Loucy (cell line): ENCODE measurements around the gene JPH4.

ENCODE experiments used
- H2AFZ ChIP-seq: fragments of 200-600 bp; sonication (generic); 2 replicates; pipeline ENCODE4 v1.6.0; 2016; ENCODE audit warnings: antibody characterized with exemption, mild to moderate bottlenecking, low read length, moderate library complexity
- H3F3A ChIP-seq: fragments of 200-600 bp; 2 replicates; pipeline ENCODE4 v1.6.0; 2016; ENCODE audit warnings: antibody characterized with exemption, low read depth, mild to moderate bottlenecking
- H3K27me3 ChIP-seq: fragments of 200-600 bp; sonication (generic); 2 replicates; pipeline ENCODE4 v1.6.1; 2014; ENCODE audit warnings: low read length, mild to moderate bottlenecking; ENCODE audit not compliant: insufficient read depth, poor library complexity, severe bottlenecking
- H3K36me3 ChIP-seq: fragments of 200-600 bp; sonication (generic); 2 replicates; pipeline ENCODE4 v1.6.1; 2016; ENCODE audit warnings: low read length; ENCODE audit not compliant: insufficient read depth
- H3K4me1 ChIP-seq: fragments of 200-600 bp; sonication (generic); 2 replicates; pipeline ENCODE4 v1.5.1; 2014; ENCODE audit warnings: low read length, mild to moderate bottlenecking; ENCODE audit not compliant: insufficient read depth, poor library complexity, severe bottlenecking
- H3K4me2 ChIP-seq: fragments of 200-600 bp; sonication (generic); 2 replicates; pipeline ENCODE4 v1.6.0; 2014; ENCODE audit warnings: antibody characterized with exemption, low read length, low read depth, mild to moderate bottlenecking; ENCODE audit not compliant: poor library complexity, severe bottlenecking
- H3K4me3 ChIP-seq: fragments of 200-600 bp; sonication (generic); 2 replicates; pipeline ENCODE4 v1.5.1; 2014; ENCODE audit warnings: low read length, mild to moderate bottlenecking, mixed read lengths; ENCODE audit not compliant: poor library complexity, severe bottlenecking
- H3K79me2 ChIP-seq: fragments of 200-600 bp; sonication (generic); 2 replicates; pipeline ENCODE4 v1.6.1; 2014; ENCODE audit warnings: low read length; ENCODE audit not compliant: insufficient read depth
- H3K9ac ChIP-seq: fragments of 200-600 bp; sonication (generic); 2 replicates; pipeline ENCODE4 v1.6.0; 2014; ENCODE audit warnings: mild to moderate bottlenecking, low read depth, low read length, moderate library complexity; ENCODE audit not compliant: poor library complexity, severe bottlenecking
- H3K9me2 ChIP-seq: fragments of 200-600 bp; sonication (generic); replicated peaks from 2 replicates; pipeline ENCODE4 v1.6.1; 2016; ENCODE audit warnings: low read depth, low read length, mixed read lengths
- H3K9me3 ChIP-seq: fragments of 200-600 bp; sonication (generic); 2 replicates; pipeline ENCODE4 v1.6.1; 2014; ENCODE audit warnings: mild to moderate bottlenecking, antibody characterized with exemption, low read length, low read depth; ENCODE audit not compliant: insufficient read depth
- H4K20me1 ChIP-seq: fragments of 200-600 bp; sonication (generic); 2 replicates; pipeline ENCODE4 v1.6.0; 2014; ENCODE audit warnings: antibody characterized with exemption, low read length, mild to moderate bottlenecking; ENCODE audit not compliant: insufficient read depth, poor library complexity, severe bottlenecking
- EZH2phosphoT487 ChIP-seq: fragments of 200-600 bp; IDR thresholded peaks from 2 replicates; pipeline ENCODE4 v1.6.1; 2018; ENCODE audit warnings: antibody characterized with exemption, mild to moderate bottlenecking, moderate library complexity, borderline replicate concordance
- TF ChIP-seq, protein P1 (sequence below): fragments of 200-600 bp; sonication (generic); conservative IDR thresholded peaks from 2 replicates; pipeline ENCODE4 v1.5.1; 2014; ENCODE audit warnings: mild to moderate bottlenecking, antibody characterized with exemption, low read length

JPH4 gene

DNA sequence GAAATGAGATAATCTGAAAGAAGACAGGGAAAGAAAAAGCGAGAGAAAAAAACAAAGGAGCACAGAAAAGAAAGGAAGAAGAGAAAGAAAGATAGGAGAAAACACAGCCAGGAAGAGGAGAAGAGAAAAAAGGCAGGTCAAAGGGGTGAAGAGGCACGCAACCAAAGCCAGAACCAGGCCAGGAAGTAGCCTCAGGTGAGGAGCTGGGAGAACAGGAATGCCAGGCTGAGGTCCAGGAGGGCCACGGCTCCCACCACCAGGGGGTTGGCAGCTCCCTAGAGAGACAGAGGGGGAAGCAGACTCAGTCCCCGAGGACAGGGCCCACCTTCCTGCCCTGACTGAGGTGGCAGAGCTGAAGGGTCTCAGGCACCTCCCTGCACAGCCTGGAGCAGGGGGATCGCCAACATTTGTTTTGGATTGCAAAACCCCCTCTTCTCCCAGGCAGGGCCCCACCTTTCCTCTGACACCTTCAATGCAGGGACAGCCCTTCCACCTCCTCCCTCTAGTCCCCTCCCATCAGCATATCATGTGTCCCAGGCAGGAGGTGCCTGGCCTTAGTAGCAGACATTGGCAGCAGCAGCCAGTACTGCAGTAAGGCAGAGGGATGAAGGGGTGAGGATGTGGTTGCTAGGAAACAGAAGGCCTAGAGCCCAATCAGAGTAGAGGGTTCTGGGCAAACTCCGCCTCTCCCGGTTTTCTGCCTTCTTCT lies 9.0 kb downstream of the JPH4 start:
- Histone ChIP-seq H3K4me2 (peak overlapping the region; percentile 90), H2AFZ (0 out of 2 replicates have a peak overlapping the region, but pooled peaks have one; percentile 13), H3F3A (peaks cover 8% of the 10 kb centered on the region; the same call in 1 of the 2 replicates), H3K9me2 (no peaks in the 10 kb centered on the region), H4K20me1 (peaks cover 15% of the 10 kb centered on the region), H3K27me3 (no peaks in the 10 kb centered on the region), H3K9ac (peak overlapping the region; percentile 83), H3K4me1 (peaks cover 36% of the 10 kb centered on the region), H3K9me3 (no peaks in the 10 kb centered on the region), H3K79me2 (peaks cover 25% of the 10 kb centered on the region), H3K4me3 (no peak overlapping the region), H3K36me3 (peaks cover 12% of the 10 kb centered on the region; the same call in 1 of the 2 replicates)
- TF ChIP-seq EZH2phosphoT487 = no peak
- TF ChIP-seq, protein P1, sequence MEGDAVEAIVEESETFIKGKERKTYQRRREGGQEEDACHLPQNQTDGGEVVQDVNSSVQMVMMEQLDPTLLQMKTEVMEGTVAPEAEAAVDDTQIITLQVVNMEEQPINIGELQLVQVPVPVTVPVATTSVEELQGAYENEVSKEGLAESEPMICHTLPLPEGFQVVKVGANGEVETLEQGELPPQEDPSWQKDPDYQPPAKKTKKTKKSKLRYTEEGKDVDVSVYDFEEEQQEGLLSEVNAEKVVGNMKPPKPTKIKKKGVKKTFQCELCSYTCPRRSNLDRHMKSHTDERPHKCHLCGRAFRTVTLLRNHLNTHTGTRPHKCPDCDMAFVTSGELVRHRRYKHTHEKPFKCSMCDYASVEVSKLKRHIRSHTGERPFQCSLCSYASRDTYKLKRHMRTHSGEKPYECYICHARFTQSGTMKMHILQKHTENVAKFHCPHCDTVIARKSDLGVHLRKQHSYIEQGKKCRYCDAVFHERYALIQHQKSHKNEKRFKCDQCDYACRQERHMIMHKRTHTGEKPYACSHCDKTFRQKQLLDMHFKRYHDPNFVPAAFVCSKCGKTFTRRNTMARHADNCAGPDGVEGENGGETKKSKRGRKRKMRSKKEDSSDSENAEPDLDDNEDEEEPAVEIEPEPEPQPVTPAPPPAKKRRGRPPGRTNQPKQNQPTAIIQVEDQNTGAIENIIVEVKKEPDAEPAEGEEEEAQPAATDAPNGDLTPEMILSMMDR = no peak

DNA sequence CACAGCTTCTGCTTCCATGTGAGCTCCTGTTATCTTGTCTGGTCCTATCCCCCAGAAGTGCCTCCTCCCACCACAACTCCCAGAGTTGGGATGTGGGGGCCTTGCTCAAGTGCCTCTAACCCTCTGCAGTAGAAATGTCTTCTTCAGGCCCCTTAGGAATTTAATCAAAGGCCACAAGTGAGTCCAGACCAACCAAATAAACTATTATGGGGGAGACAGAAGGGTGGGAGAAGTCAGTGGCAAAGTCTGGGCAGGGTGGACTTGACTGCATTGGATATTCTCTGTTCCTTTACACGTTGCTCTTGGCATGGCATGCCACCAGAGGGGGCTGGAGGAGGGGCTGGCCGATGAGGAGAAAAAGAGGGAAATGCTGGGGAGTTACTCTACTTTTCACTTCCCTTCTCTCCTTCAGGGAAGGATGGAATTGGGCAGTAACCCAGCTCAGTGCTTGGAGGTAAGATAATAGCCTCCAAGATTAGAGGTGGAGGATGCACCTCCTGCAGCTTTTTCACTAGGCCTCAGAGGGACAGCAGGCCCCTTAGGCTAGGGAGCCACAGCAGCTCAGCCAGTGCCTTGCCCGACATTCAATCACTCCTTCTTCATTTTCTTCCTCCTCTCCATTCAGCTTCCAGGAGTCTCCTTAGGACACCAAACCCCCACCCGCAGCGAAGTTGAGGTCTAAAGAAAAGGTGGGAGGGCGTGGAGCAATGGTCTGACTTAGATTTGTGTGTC lies 9.8 kb downstream of the JPH4 start:
- H3F3A ChIP-seq = peaks cover 8% of the 10 kb centered on the region; the same call in 1 of the 2 replicates
- 0 out of 2 replicates have a peak overlapping the region, but pooled peaks have one; percentile 13 for H2AFZ ChIP-seq
- H3K9ac ChIP-seq = peak overlapping the region; percentile 83
- peak overlapping the region; percentile 90 for H3K4me2 ChIP-seq
- H4K20me1 ChIP-seq = peaks cover 15% of the 10 kb centered on the region
- peak overlapping the region; percentile 92 for H3K4me3 ChIP-seq
- H3K79me2 ChIP-seq = peaks cover 25% of the 10 kb centered on the region
- no peaks in the 10 kb centered on the region for H3K9me3 ChIP-seq
- peaks cover 15% of the 10 kb centered on the region; the same call in 1 of the 2 replicates for H3K36me3 ChIP-seq
- H3K4me1 ChIP-seq = peaks cover 36% of the 10 kb centered on the region
- H3K9me2 ChIP-seq = no peaks in the 10 kb centered on the region
- no peak for TF ChIP-seq EZH2phosphoT487
- TF ChIP-seq, protein P1 = peak; percentile 65
- no peaks in the 10 kb centered on the region for H3K27me3 ChIP-seq

DNA sequence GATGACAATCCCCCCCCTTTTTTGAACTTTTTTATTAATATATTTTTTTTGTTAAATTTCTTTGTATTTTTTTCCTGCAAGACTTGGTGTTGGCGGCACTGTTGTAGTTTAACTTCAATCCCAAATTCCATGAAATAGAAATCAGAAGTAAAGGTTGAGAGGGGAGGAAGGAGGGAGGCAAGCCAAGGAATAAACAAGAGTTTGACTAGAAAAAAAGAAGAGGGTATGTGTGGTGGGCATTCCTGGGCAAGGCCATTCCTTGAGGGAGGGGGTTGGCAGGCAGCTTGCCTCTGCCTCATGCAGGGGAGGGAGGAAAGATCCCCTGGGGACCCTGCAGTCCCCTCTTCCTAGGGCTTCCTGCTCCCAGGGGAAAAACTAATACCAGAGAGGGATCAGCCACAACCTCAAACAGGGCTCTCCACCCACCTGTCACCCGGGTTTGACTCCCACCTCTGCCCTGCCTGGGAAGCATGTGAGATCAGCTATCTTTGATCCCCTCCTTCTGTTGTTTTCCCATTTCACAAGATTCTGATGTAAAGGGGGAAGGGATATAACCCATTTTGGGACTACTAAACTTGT lies 10.5 kb downstream of the JPH4 start:
- no peaks in the 10 kb centered on the region for H3K9me2 ChIP-seq
- no peaks in the 10 kb centered on the region for H3K27me3 ChIP-seq
- TF ChIP-seq, protein P1 = no peak
- no peak for TF ChIP-seq EZH2phosphoT487
- H3K9ac ChIP-seq = peak overlapping the region; percentile 83
- peak overlapping the region; percentile 90 for H3K4me2 ChIP-seq
- no peaks in the 10 kb centered on the region for H3K9me3 ChIP-seq
- peaks cover 25% of the 10 kb centered on the region for H3K79me2 ChIP-seq
- peaks cover 36% of the 10 kb centered on the region for H3K4me1 ChIP-seq
- peaks cover 15% of the 10 kb centered on the region for H4K20me1 ChIP-seq
- H3F3A ChIP-seq = peaks cover 8% of the 10 kb centered on the region; the same call in 1 of the 2 replicates
- H3K4me3 ChIP-seq = peak overlapping the region; percentile 92
- peaks cover 15% of the 10 kb centered on the region; the same call in 1 of the 2 replicates for H3K36me3 ChIP-seq
- H2AFZ ChIP-seq = no peak overlapping the region
